Neural cell (in vitro differentiated cells): ENCODE measurements around the gene FXR1.

Experiments
- CTCF ChIP-seq: fragments of 450-650 bp; IDR thresholded peaks from 2 replicates; pipeline ENCODE4 v1.5.1; 2014; ENCODE audit warnings: antibody characterized with exemption, mild to moderate bottlenecking, moderate library complexity; ENCODE audit not compliant: poor library complexity, severe bottlenecking
- TF ChIP-seq, protein P1 (sequence below): IDR thresholded peaks from 2 replicates; pipeline ENCODE4 v1.6.1; 2012; ENCODE audit warnings: borderline replicate concordance

- TF ChIP-seq, protein P1, sequence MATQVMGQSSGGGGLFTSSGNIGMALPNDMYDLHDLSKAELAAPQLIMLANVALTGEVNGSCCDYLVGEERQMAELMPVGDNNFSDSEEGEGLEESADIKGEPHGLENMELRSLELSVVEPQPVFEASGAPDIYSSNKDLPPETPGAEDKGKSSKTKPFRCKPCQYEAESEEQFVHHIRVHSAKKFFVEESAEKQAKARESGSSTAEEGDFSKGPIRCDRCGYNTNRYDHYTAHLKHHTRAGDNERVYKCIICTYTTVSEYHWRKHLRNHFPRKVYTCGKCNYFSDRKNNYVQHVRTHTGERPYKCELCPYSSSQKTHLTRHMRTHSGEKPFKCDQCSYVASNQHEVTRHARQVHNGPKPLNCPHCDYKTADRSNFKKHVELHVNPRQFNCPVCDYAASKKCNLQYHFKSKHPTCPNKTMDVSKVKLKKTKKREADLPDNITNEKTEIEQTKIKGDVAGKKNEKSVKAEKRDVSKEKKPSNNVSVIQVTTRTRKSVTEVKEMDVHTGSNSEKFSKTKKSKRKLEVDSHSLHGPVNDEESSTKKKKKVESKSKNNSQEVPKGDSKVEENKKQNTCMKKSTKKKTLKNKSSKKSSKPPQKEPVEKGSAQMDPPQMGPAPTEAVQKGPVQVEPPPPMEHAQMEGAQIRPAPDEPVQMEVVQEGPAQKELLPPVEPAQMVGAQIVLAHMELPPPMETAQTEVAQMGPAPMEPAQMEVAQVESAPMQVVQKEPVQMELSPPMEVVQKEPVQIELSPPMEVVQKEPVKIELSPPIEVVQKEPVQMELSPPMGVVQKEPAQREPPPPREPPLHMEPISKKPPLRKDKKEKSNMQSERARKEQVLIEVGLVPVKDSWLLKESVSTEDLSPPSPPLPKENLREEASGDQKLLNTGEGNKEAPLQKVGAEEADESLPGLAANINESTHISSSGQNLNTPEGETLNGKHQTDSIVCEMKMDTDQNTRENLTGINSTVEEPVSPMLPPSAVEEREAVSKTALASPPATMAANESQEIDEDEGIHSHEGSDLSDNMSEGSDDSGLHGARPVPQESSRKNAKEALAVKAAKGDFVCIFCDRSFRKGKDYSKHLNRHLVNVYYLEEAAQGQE = no peak
- TF ChIP-seq CTCF = no peak
Measured at GRCh38 chr3:180923561-180923960, 11.1 kb downstream of the FXR1 start.
